Forelimb muscle (tissue), 1 donor: ENCODE results near the gene SORCS2. TPM values are rescaled to one million over a fixed set of nuclear protein-coding genes. Genes with fewer than 3 reads are reported as not detected.

Experiments used
- DNase-seq: peaks from one replicate; pipeline ENCODE4 v3.0.0-alpha.2; 2013; ENCODE audit warnings: low read depth
- polyA plus RNA-seq: library from polyadenylated mRNA; unstranded; fragments of 120-200 nt; gene quantifications from one replicate; pipeline ENCODE4 v1.2.1, GENCODE V29; 2013; ENCODE audit not compliant: insufficient read length

Gene SORCS2
- polyA plus RNA-seq, 1 donor: 8.8 TPM

- DNase-seq: no peak
These were observed 415.7 kb downstream of the SORCS2 start for GRCh38 chr4:7608046-7608445.

- DNase-seq: no peak
These were observed 417.0 kb downstream of the SORCS2 start for GRCh38 chr4:7609316-7609715.

GRCh38 chr4:7610022-7610670, 417.8 kb downstream of the SORCS2 start:
- DNase-seq: no peak

GRCh38 chr4:7610841-7611240, 418.5 kb downstream of the SORCS2 start:
- DNase-seq: no peak

- DNase-seq: no peak
These were observed 420.1 kb downstream of the SORCS2 start for GRCh38 chr4:7612311-7612897.

- DNase-seq: no peak
These were observed 422.1 kb downstream of the SORCS2 start for GRCh38 chr4:7614350-7614949.

GRCh38 chr4:7616193-7616592, 423.9 kb downstream of the SORCS2 start:
- no peak for DNase-seq

- no peak for DNase-seq
These were observed 426.0 kb downstream of the SORCS2 start for GRCh38 chr4:7618361-7618760.

- DNase-seq: no peak
These were observed 427.9 kb downstream of the SORCS2 start for GRCh38 chr4:7620086-7620813.

GRCh38 chr4:7620814-7621176, 428.5 kb downstream of the SORCS2 start:
- no peak for DNase-seq

- DNase-seq: no peak
These were observed 429.1 kb downstream of the SORCS2 start for GRCh38 chr4:7621252-7622035.

- DNase-seq: no peak
These were observed 430.0 kb downstream of the SORCS2 start for GRCh38 chr4:7622371-7622770.

GRCh38 chr4:7623468-7623867, 431.1 kb downstream of the SORCS2 start:
- no peak for DNase-seq

- no peak for DNase-seq
These were observed 432.1 kb downstream of the SORCS2 start for GRCh38 chr4:7624396-7624980.

- no peak for DNase-seq
These were observed 432.7 kb downstream of the SORCS2 start for GRCh38 chr4:7625071-7625470.

GRCh38 chr4:7626531-7626930, 434.2 kb downstream of the SORCS2 start:
- DNase-seq: no peak

- no peak for DNase-seq
These were observed 435.2 kb downstream of the SORCS2 start for GRCh38 chr4:7627251-7628250.

GRCh38 chr4:7628432-7628831, 436.1 kb downstream of the SORCS2 start:
- no peak for DNase-seq

- no peak for DNase-seq
These were observed 437.3 kb downstream of the SORCS2 start for GRCh38 chr4:7629501-7630254.
